BE2C (cell line): ENCODE measurements around the gene CHRND.

Experiments
- DNase-seq: peaks from one replicate; pipeline ENCODE4 v3.0.0-alpha.2; 2020
- H3K27me3 ChIP-seq: fragments of 250-450 bp; sonication (Bioruptor Pico); 2 replicates; pipeline ENCODE4 v1.5.1; 2020; ENCODE audit warnings: mild to moderate bottlenecking
- H3K36me3 ChIP-seq: fragments of 250-450 bp; sonication (Bioruptor Pico); 2 replicates; pipeline ENCODE4 v1.5.1; 2020; ENCODE audit warnings: mild to moderate bottlenecking
- H3K4me1 ChIP-seq: fragments of 250-450 bp; sonication (Bioruptor Pico); 2 replicates; pipeline ENCODE4 v1.5.1; 2020
- H3K4me3 ChIP-seq: 2 replicates; pipeline ENCODE4 v1.5.1; 2011; ENCODE audit warnings: low read depth, low read length
- H3K9me3 ChIP-seq: fragments of 250-450 bp; sonication (Bioruptor Pico); 2 replicates; pipeline ENCODE4 v1.5.1; 2020
- TF ChIP-seq, protein P1 (sequence below): IDR thresholded peaks from 2 replicates; pipeline ENCODE4 v1.5.1; 2012; ENCODE audit warnings: mild to moderate bottlenecking, low read depth, low read length

The CHRND gene

DNA sequence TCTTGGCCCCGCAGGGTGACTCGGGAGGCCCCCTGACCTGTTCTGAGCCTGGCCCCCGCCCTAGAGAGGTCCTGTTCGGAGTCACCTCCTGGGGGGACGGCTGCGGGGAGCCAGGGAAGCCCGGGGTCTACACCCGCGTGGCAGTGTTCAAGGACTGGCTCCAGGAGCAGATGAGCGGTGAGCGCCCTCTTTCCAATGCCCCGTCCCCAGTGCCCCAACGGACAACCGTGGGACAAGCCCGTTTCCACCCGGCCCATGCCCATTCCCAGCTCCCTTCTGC is 2.6 kb upstream of the CHRND start:
- Histone ChIP-seq H3K27me3 (peaks cover 21% of the 10 kb centered on the region), H3K4me3 (no peak overlapping the region; the same call in 1 of the 2 replicates), H3K9me3 (no peaks in the 10 kb centered on the region), H3K36me3 (no peaks in the 10 kb centered on the region), H3K4me1 (peaks cover 6% of the 10 kb centered on the region)
- TF ChIP-seq, protein P1, sequence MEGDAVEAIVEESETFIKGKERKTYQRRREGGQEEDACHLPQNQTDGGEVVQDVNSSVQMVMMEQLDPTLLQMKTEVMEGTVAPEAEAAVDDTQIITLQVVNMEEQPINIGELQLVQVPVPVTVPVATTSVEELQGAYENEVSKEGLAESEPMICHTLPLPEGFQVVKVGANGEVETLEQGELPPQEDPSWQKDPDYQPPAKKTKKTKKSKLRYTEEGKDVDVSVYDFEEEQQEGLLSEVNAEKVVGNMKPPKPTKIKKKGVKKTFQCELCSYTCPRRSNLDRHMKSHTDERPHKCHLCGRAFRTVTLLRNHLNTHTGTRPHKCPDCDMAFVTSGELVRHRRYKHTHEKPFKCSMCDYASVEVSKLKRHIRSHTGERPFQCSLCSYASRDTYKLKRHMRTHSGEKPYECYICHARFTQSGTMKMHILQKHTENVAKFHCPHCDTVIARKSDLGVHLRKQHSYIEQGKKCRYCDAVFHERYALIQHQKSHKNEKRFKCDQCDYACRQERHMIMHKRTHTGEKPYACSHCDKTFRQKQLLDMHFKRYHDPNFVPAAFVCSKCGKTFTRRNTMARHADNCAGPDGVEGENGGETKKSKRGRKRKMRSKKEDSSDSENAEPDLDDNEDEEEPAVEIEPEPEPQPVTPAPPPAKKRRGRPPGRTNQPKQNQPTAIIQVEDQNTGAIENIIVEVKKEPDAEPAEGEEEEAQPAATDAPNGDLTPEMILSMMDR: no peak
- DNase-seq: no peak

DNA sequence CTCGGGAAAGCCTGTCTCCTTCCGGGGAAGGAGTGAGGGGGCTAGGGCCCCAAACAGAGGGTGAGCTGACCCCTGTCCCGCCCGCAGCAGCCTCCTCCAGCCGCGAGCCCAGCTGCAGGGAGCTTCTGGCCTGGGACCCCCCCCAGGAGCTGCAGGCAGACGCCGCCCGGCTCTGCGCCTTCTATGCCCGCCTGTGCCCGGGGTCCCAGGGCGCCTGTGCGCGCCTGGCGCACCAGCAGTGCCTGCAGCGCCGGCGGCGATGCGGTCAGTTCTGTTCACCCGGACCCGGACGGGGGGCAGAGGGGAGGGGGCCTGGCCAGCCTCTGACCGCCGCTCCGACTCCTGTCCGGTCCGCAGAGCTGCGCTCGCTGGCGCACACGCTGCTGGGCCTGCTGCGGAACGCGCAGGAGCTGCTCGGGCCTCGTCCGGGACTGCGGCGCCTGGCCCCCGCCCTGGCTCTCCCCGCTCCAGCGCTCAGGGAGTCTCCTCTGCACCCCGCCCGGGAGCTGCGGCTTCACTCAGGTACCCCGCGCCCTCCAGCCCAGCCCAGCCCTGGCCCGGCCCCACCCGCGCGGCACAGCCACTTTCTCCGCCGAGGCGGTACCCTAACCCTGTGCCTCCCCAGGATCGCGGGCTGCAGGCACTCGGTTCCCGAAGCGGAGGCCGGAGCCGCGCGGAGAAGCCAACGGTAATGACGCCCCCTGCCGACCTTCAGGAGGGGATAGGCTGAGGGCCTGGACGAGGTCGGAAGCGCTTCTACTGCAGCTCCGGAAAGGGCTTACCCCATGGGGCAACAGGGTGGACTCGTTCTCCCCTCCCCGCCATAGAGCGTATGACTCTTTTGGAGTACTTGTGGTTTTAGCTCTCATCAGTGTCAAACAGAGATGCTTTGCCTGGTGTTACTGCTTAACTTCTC is 2.0 kb upstream of the CHRND start:
- H3K4me3 ChIP-seq: peak overlapping the region; percentile 48

GRCh38 chr2:232524771-232525170 is 1.2 kb upstream of the CHRND start:
- no peak for DNase-seq
- peaks cover 21% of the 10 kb centered on the region for H3K27me3 ChIP-seq
- H3K9me3 ChIP-seq: no peaks in the 10 kb centered on the region
- H3K4me3 ChIP-seq: no peak overlapping the region
- TF ChIP-seq, protein P1: no peak
- H3K4me1 ChIP-seq: peaks cover 6% of the 10 kb centered on the region
- no peaks in the 10 kb centered on the region for H3K36me3 ChIP-seq

More for the DNA sequence above, 2.0 kb upstream of the CHRND start:
- peaks cover 6% of the 10 kb centered on the region for H3K4me1 ChIP-seq
- no peaks in the 10 kb centered on the region for H3K9me3 ChIP-seq
- peak; percentile 80 for DNase-seq
- H3K36me3 ChIP-seq: no peaks in the 10 kb centered on the region
- TF ChIP-seq, protein P1: peak; percentile 61
- peaks cover 21% of the 10 kb centered on the region for H3K27me3 ChIP-seq

- Histone ChIP-seq H3K4me3 (no peak overlapping the region), H3K27me3 (peaks cover 21% of the 10 kb centered on the region), H3K4me1 (peaks cover 6% of the 10 kb centered on the region), H3K9me3 (no peaks in the 10 kb centered on the region), H3K36me3 (no peaks in the 10 kb centered on the region)
- DNase-seq: no peak
- TF ChIP-seq, protein P1: no peak
Observed at GRCh38 chr2:232525199-232525598, 761 bp upstream of the CHRND start.

DNA sequence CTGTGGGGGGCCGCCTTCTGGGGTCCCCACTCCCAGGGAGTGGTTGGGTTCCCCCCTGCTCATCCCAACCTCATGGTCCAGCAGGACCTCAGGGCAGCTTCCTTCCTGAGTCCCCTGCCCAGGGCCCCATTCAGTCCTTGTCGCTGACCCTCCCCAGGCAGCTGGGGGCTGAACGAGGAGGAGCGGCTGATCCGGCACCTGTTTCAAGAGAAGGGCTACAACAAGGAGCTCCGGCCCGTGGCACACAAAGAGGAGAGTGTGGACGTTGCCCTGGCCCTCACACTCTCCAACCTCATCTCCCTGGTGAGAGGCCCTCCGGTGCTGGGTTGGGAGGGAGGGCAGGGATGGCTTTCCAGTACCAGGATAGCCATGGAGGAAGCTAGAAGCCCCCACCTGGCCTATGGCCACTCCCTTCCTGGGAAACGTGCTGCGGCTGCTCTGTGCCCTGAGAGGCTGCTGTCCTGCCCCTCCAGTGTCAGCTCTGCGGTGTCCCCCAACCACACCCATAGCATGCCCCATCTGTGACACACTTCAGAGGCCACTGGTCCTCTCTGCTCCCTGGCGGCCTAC is 497 bp downstream of the CHRND start:
- Histone ChIP-seq H3K4me1 (peaks cover 6% of the 10 kb centered on the region), H3K9me3 (no peaks in the 10 kb centered on the region), H3K27me3 (peaks cover 21% of the 10 kb centered on the region), H3K36me3 (no peaks in the 10 kb centered on the region), H3K4me3 (no peak overlapping the region)
- no peak for DNase-seq
- TF ChIP-seq, protein P1: no peak

DNA sequence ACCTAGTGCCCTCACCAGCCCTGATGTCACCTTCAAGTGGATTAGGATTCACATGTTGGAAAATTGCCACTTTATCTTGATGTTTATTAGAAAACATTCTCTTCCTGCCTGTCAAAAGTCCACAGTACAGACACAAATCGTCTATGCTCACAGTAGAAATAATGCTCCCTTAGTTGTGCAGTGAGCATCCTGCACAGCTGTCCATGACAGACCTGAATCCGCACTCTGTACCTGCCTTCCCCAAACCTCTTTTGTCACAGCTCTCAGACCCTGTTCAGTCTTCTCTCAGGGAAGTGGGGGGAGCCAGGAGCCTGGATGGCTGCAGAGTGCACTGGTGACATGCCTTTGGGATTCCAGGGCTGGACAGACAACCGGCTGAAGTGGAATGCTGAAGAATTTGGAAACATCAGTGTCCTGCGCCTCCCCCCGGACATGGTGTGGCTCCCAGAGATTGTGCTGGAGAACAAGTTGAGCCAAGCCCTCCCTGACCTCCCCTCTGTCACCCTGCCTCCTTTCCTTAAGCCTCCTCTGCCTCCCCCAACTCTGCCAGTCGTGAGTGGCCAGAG is 2.0 kb downstream of the CHRND start:
- TF ChIP-seq, protein P1: no peak
- no peaks in the 10 kb centered on the region for H3K36me3 ChIP-seq
- peaks cover 13% of the 10 kb centered on the region for H3K27me3 ChIP-seq
- no peak overlapping the region for H3K4me3 ChIP-seq
- H3K9me3 ChIP-seq: no peaks in the 10 kb centered on the region
- H3K4me1 ChIP-seq: peaks cover 10% of the 10 kb centered on the region
- no peak for DNase-seq
